Measurements from ENCODE around the gene GATA1. TPM values are rescaled to one million over a fixed set of nuclear protein-coding genes. Genes with fewer than 3 reads are reported as not detected.

GATA1 gene
- total RNA-seq, 1 experiment from 2014 or later: 0.34 TPM

DNA sequence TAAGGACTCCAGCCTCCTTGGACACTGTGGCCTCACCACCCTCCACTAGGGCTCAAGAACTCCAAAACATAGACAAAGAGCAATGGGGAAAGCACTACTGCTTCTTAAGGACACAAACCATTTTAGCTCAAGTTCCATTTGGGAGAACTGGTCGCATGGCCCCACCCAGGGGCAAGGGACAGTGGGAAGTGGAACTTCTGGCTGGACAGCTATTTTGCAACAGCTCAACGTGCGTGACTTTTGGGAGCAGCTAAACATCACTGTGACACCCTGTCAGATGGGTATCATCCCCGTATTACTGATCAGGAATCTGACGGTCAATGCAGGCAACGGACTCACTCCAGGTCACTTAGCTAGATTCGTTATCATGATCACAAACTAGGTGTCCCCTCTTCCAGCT, 33.9 kb upstream of the GATA1 start:
- no peak for ATAC-seq
- ChIA-PET RAD21 (ENCODE audit: low non-redundant PET in 1 of 2, low total read pairs in 2 of 2, uncharacterized antibody in 2 of 2, unreplicated experiment in 2 of 2) (no interaction called here), POLR2A (no interaction called here), CTCF (no interaction called here)
- H3K36me3 ChIP-seq (ENCODE audit: control insufficient read depth in 1 of 2, insufficient read depth in 2 of 2, low read length in 2 of 2): no peaks in the 10 kb centered on the region
- DNase-seq (ENCODE audit: low read depth, low spot score): no peak
- H3K27ac ChIP-seq (ENCODE audit: low read depth, low read length): no peak overlapping the region
- H3K9me3 ChIP-seq (ENCODE audit: control insufficient read depth in 1 of 2, insufficient read depth in 1 of 2, low read depth in 1 of 2, low read length in 2 of 2): no peaks in the 10 kb centered on the region
- H2AFZ ChIP-seq (ENCODE audit: low read depth, low read length, poor library complexity, severe bottlenecking): no peak overlapping the region
- no peaks in the 10 kb centered on the region for H4K20me1 ChIP-seq (ENCODE audit: insufficient read depth)
- H3K4me1 ChIP-seq (ENCODE audit: control insufficient read depth in 1 of 2, insufficient read depth in 2 of 2, low read length in 2 of 2): no peaks in the 10 kb centered on the region
- H3K4me3 ChIP-seq (replicated peaks in 1 of 2; ENCODE audit: low read depth in 1 of 2, low read length in 2 of 2): no peak overlapping the region
- H3K9ac ChIP-seq (ENCODE audit: low read length): no peak overlapping the region
- no peaks in the 10 kb centered on the region for H3K27me3 ChIP-seq (ENCODE audit: insufficient read depth, low read length)
- no peaks in the 10 kb centered on the region for H3K9me2 ChIP-seq (ENCODE audit: insufficient read depth)
- no peaks in the 10 kb centered on the region for H3K79me2 ChIP-seq (ENCODE audit: insufficient read depth, low read length)
- H3K4me2 ChIP-seq (ENCODE audit: low read length): no peak overlapping the region
- BruUV-seq (replicated peaks): no TSS peak
- TF ChIP-seq RAD21 (IDR thresholded peaks at IDR 0.05; ENCODE audit: low read depth) (no peak), POLR2AphosphoS5 (IDR thresholded peaks at IDR 0.05; ENCODE audit: low read depth, low read length) (no peak), MAX (IDR thresholded peaks at IDR 0.05) (no peak), CBX3 (IDR thresholded peaks at IDR 0.05; ENCODE audit: low read depth) (no peak), SRF (IDR thresholded peaks at IDR 0.05; ENCODE audit: low read depth) (no peak), EGR1 (IDR thresholded peaks at IDR 0.05; ENCODE audit: low read depth) (no peak), YY1 (IDR thresholded peaks at IDR 0.05; ENCODE audit: extremely low read depth, insufficient replicate concordance, low read depth, low read length) (no peak), FOSL1 (IDR thresholded peaks at IDR 0.05; ENCODE audit: low read depth) (no peak), EZH2phosphoT487 (IDR thresholded peaks at IDR 0.05; ENCODE audit: borderline replicate concordance) (no peak), CEBPB (IDR thresholded peaks at IDR 0.05; ENCODE audit: low read depth) (no peak), CTCF (IDR thresholded peaks at IDR 0.05 in 2 of 3, conservative IDR thresholded peaks at IDR 0.05 in 1 of 3; ENCODE audit: borderline replicate concordance in 1 of 3, insufficient read depth in 1 of 3, low read depth in 2 of 3, low read length in 2 of 3) (no peak), EZH2 (IDR thresholded peaks at IDR 0.05) (no peak), ZNF274 (IDR thresholded peaks at IDR 0.05; ENCODE audit: low read depth, low read length) (no peak), SIN3A (IDR thresholded peaks at IDR 0.05; ENCODE audit: low read depth) (no peak), ELF1 (IDR thresholded peaks at IDR 0.05; ENCODE audit: borderline replicate concordance, low read depth) (no peak), SP1 (IDR thresholded peaks at IDR 0.05; ENCODE audit: low read depth) (no peak)
- TF ChIP-seq, protein P1, sequence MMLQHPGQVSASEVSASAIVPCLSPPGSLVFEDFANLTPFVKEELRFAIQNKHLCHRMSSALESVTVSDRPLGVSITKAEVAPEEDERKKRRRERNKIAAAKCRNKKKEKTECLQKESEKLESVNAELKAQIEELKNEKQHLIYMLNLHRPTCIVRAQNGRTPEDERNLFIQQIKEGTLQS (IDR thresholded peaks at IDR 0.05): no peak
- TF ChIP-seq, protein P2, sequence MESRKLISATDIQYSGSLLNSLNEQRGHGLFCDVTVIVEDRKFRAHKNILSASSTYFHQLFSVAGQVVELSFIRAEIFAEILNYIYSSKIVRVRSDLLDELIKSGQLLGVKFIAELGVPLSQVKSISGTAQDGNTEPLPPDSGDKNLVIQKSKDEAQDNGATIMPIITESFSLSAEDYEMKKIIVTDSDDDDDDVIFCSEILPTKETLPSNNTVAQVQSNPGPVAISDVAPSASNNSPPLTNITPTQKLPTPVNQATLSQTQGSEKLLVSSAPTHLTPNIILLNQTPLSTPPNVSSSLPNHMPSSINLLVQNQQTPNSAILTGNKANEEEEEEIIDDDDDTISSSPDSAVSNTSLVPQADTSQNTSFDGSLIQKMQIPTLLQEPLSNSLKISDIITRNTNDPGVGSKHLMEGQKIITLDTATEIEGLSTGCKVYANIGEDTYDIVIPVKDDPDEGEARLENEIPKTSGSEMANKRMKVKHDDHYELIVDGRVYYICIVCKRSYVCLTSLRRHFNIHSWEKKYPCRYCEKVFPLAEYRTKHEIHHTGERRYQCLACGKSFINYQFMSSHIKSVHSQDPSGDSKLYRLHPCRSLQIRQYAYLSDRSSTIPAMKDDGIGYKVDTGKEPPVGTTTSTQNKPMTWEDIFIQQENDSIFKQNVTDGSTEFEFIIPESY (IDR thresholded peaks at IDR 0.05; ENCODE audit: extremely low read depth, insufficient replicate concordance, low read length): no peak
- intact Hi-C loops (cut with micrococcal nuclease): no loop called here
